Erythroblast (primary cell): ENCODE measurements around the gene ATP8B3.

Experiments
- GATA1 ChIP-seq: IDR thresholded peaks from 2 replicates; pipeline ENCODE4 v1.6.1; 2011; ENCODE audit warnings: low read depth, mild to moderate bottlenecking, control low read depth, low read length, moderate library complexity
- POLR2A ChIP-seq: IDR thresholded peaks from 2 replicates; pipeline ENCODE4 v1.6.1; 2011; ENCODE audit warnings: mild to moderate bottlenecking, low read length

GRCh38 chr19:1846517-1847204 lies 34.6 kb upstream of the ATP8B3 start:
- TF ChIP-seq POLR2A (no peak), GATA1 (no peak)
